Naive thymus-derived CD4-positive, alpha-beta T cell (primary cell): ENCODE results near the gene ST6GALNAC3. TPM values are rescaled to one million over a fixed set of nuclear protein-coding genes. Genes with fewer than 3 reads are reported as not detected.

Experiments used
- ATAC-seq: fragments of 150-1000 bp; cut with Tn5 transposase; 2 replicates; pipeline ENCODE4 v1.10.0; 2021; ENCODE audit warnings: mild to moderate bottlenecking, moderate library complexity
- CTCF ChIA-PET: fragments of 350-600 bp; sonication (Branson Sonifier 250); formaldehyde crosslinking; loops from one replicate; lab custom pipeline; 2021; ENCODE audit warnings: antibody characterized with exemption; lab: Charles Lee
- POLR2A ChIA-PET: fragments of 350-600 bp; sonication (Branson Sonifier 250); formaldehyde crosslinking; loops from one replicate; lab custom pipeline; 2021; ENCODE audit warnings: antibody characterized with exemption, inconsistent platforms; lab: Charles Lee
- DNase-seq, 9 donors: peaks; one replicate each; pipeline versions ENCODE4 v3.0.0 to v3.0.0-alpha.2; 2020 to 2022; ENCODE audit warnings: mixed read lengths in 1 of 9
- H3K27ac ChIP-seq: one replicate; pipeline ENCODE4 v1.7.0; 2013; ENCODE audit warnings: mild to moderate bottlenecking, low read depth, low read length, moderate library complexity
- H3K27me3 ChIP-seq, 2 donors: one replicate each; pipeline ENCODE4 v1.7.0; 2013; ENCODE audit warnings: low read length in 2 of 2, mild to moderate bottlenecking in 2 of 2, moderate library complexity in 2 of 2; ENCODE audit not compliant: control insufficient read depth in 2 of 2, insufficient read depth in 2 of 2
- H3K36me3 ChIP-seq, 3 experiments: 1 replicate in 2 of 3; 2 replicates in 1 of 3; pipeline ENCODE4 v1.7.0; 2013; ENCODE audit warnings: low read length in 3 of 3, mild to moderate bottlenecking in 3 of 3, moderate library complexity in 1 of 3; ENCODE audit not compliant: insufficient read depth in 3 of 3, control insufficient read depth in 2 of 3
- H3K4me1 ChIP-seq, 2 donors: one replicate each; pipeline ENCODE4 v1.7.0; 2013; ENCODE audit warnings: low read length in 2 of 2, mild to moderate bottlenecking in 2 of 2, moderate library complexity in 1 of 2; ENCODE audit not compliant: control insufficient read depth in 2 of 2, insufficient read depth in 2 of 2
- H3K4me3 ChIP-seq: 2 replicates; pipeline ENCODE4 v1.7.0; 2013; ENCODE audit warnings: mild to moderate bottlenecking, low read length
- H3K9me3 ChIP-seq, 3 experiments: 1 replicate in 2 of 3; 2 replicates in 1 of 3; pipeline ENCODE4 v1.7.0; 2013; ENCODE audit warnings: low read length in 3 of 3; ENCODE audit not compliant: control insufficient read depth in 2 of 3
- H3K27ac Mint-ChIP-seq, 9 donors: one replicate each; pipeline ENCODE4 v1.8.0; 2020 to 2022; ENCODE audit warnings: mixed read lengths in 9 of 9, mild to moderate bottlenecking in 8 of 9, moderate library complexity in 5 of 9, inconsistent platforms in 2 of 9
- H3K27me3 Mint-ChIP-seq, 5 donors: one replicate each; pipeline ENCODE4 v1.8.0; 2021 to 2022; ENCODE audit warnings: mixed read lengths in 5 of 5, mild to moderate bottlenecking in 1 of 5
- H3K36me3 Mint-ChIP-seq, 5 donors: one replicate each; pipeline ENCODE4 v1.8.0; 2020 to 2022; ENCODE audit warnings: mixed read lengths in 5 of 5, mild to moderate bottlenecking in 3 of 5, inconsistent platforms in 1 of 5
- H3K4me1 Mint-ChIP-seq, 7 donors: one replicate each; pipeline ENCODE4 v1.8.0; 2020 to 2022; ENCODE audit warnings: mixed read lengths in 7 of 7, mild to moderate bottlenecking in 3 of 7, inconsistent platforms in 1 of 7
- H3K4me3 Mint-ChIP-seq, 10 donors: one replicate each; pipeline ENCODE4 v1.8.0; 2020 to 2022; ENCODE audit warnings: mild to moderate bottlenecking in 10 of 10, mixed read lengths in 10 of 10, moderate library complexity in 6 of 10, inconsistent platforms in 2 of 10
- H3K9me3 Mint-ChIP-seq, 11 donors: one replicate each; pipeline ENCODE4 v1.8.0; 2020 to 2022; ENCODE audit warnings: mixed read lengths in 11 of 11, mild to moderate bottlenecking in 4 of 11, inconsistent platforms in 1 of 11, moderate library complexity in 1 of 11
- intact Hi-C, 2 donors: fragments of 100-400 bp; cut with micrococcal nuclease; formaldehyde crosslinking; loops; one replicate each; pipeline ENCODE4 v1.15.1; 2023
- polyA plus RNA-seq, 2 donors: library from polyadenylated mRNA; unstranded; fragments of 300-500 nt; fragmentation: Illumina TruSeq; gene quantifications; one replicate each; pipeline ENCODE4 v1.2.3, GENCODE V29; 2021
- total RNA-seq, 6 experiments: library from RNA in 5 of 6; stranded (reverse) in 5 of 6; gene quantifications; 1 replicate in 5 of 6; 2 replicates in 1 of 6; pipeline ENCODE4 v1.2.3 and lab custom pipeline; 2021 to 2026

Gene ST6GALNAC3
- total and polyA plus RNA-seq, 7 experiments from 2014 or later, result 0.17 to 4.8 (median 2.1) TPM; not detected in 1

GRCh38 chr1:76247261-76247852 is 172.8 kb downstream of the ST6GALNAC3 start:
- no peak overlapping the region for H3K27ac Mint-ChIP-seq
- Histone ChIP-seq H3K4me1 (peaks cover 0 to 6% of the 10 kb centered on the region in 2 donors), H3K9me3 (peaks cover 0 to 5% (median 0%) of the 10 kb centered on the region in 3 experiments), H3K4me3 (no peak overlapping the region), H3K27ac (no peak overlapping the region), H3K27me3 (no peaks in the 10 kb centered on the region), H3K36me3 (no peaks in the 10 kb centered on the region)
- H3K4me3 Mint-ChIP-seq, result no peak overlapping the region
- DNase-seq (no peak), ATAC-seq (no peak)
- intact Hi-C loops, result no loop called here
- ChIA-PET CTCF (no interaction called here), POLR2A (interaction anchor here (0.6 to 0.8 kb wide), 2 partner anchors 47 to 106 kb away, joined by 3 to 7 read pairs; no protein-coding TSS in a partner anchor)
- H3K9me3 Mint-ChIP-seq, result peaks cover 0 to 28% (median 13%) of the 10 kb centered on the region in 11 donors
- no peaks in the 10 kb centered on the region for H3K27me3 Mint-ChIP-seq
- peaks cover 0 to 13% (median 9%) of the 10 kb centered on the region in 5 donors for H3K36me3 Mint-ChIP-seq
- H3K4me1 Mint-ChIP-seq, result peaks cover 6 to 57% (median 39%) of the 10 kb centered on the region in 7 donors

DNA sequence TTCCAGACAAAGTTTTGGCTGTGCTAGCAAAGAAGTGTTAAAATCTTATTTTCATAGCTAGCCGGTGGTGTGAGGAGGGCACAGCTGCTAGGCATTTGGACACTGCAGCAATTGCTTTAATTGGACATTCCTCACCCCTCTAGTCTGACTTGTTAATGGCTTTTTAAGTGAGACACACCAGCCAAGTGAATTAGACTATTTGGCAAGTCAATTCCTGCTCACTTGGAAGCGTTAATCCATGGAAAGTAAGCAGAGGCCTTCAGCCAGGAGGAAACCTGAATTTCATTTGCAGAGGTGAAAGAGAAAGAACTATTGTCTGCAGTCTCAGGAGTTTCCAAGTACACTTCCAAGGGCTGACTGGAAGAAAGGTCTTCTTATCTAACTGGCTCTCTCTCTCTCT is 175.7 kb downstream of the ST6GALNAC3 start:
- Histone ChIP-seq H3K4me1 (peaks cover 0 to 18% of the 10 kb centered on the region in 2 donors), H3K4me3 (no peak overlapping the region), H3K27ac (no peak overlapping the region), H3K36me3 (no peaks in the 10 kb centered on the region), H3K27me3 (no peaks in the 10 kb centered on the region), H3K9me3 (no peaks in the 10 kb centered on the region)
- DNase-seq (no peak), ATAC-seq (no peak)
- Mint-ChIP-seq H3K4me3 (no peak overlapping the region), H3K27ac (no peak overlapping the region), H3K36me3 (peaks cover 0 to 3% (median 1%) of the 10 kb centered on the region in 5 donors), H3K9me3 (peaks cover 0 to 7% (median 2%) of the 10 kb centered on the region in 11 donors), H3K27me3 (no peaks in the 10 kb centered on the region), H3K4me1 (peaks cover 14 to 81% (median 54%) of the 10 kb centered on the region in 7 donors)
- ChIA-PET POLR2A (no interaction called here), CTCF (no interaction called here)
- intact Hi-C loops, result no loop called here

GRCh38 chr1:76252431-76252830 is 177.9 kb downstream of the ST6GALNAC3 start:
- Mint-ChIP-seq H3K4me3 (no peak overlapping the region), H3K4me1 (peaks cover 23 to 81% (median 61%) of the 10 kb centered on the region in 7 donors), H3K36me3 (peaks cover 0 to 3% (median 0%) of the 10 kb centered on the region in 5 donors), H3K27me3 (no peaks in the 10 kb centered on the region), H3K27ac (peak overlapping the region in 1 of 9 donors; percentile 34), H3K9me3 (peaks cover 0 to 5% (median 0%) of the 10 kb centered on the region in 11 donors)
- POLR2A ChIA-PET, result no interaction called here
- H3K9me3 ChIP-seq, result no peaks in the 10 kb centered on the region
- no peaks in the 10 kb centered on the region for H3K27me3 ChIP-seq
- no peak for ATAC-seq
- no peak overlapping the region for H3K4me3 ChIP-seq
- intact Hi-C loops, result no loop called here
- H3K36me3 ChIP-seq, result no peaks in the 10 kb centered on the region
- no peak overlapping the region for H3K27ac ChIP-seq
- peaks cover 0 to 37% of the 10 kb centered on the region in 2 donors for H3K4me1 ChIP-seq
- no peak for DNase-seq
- CTCF ChIA-PET, result no interaction called here

GRCh38 chr1:76254104-76255030 is 179.8 kb downstream of the ST6GALNAC3 start:
- Histone ChIP-seq H3K4me3 (no peak overlapping the region), H3K27ac (no peak overlapping the region), H3K4me1 (peaks cover 0 to 45% of the 10 kb centered on the region in 2 donors), H3K36me3 (no peaks in the 10 kb centered on the region), H3K27me3 (no peaks in the 10 kb centered on the region), H3K9me3 (no peaks in the 10 kb centered on the region)
- H3K4me1 Mint-ChIP-seq, result peaks cover 22 to 83% (median 69%) of the 10 kb centered on the region in 7 donors
- intact Hi-C loops, result loop anchor here in 1 of 2 donors (5.0 kb wide), 1 partner anchor 38 kb away; no protein-coding TSS in a partner anchor
- H3K36me3 Mint-ChIP-seq, result peaks cover 0 to 2% (median 0%) of the 10 kb centered on the region in 5 donors
- DNase-seq (no peak), ATAC-seq (no peak)
- CTCF ChIA-PET, result interaction anchor here (1.2 kb wide), 1 partner anchor 13 kb away, joined by 3 read pairs; no protein-coding TSS in a partner anchor
- peaks cover 0 to 5% (median 0%) of the 10 kb centered on the region in 11 donors for H3K9me3 Mint-ChIP-seq
- peak overlapping the region in 3 of 10 donors; percentile 8 to 28 (median 20) for H3K4me3 Mint-ChIP-seq
- POLR2A ChIA-PET, result interaction anchor here (0.9 to 1.0 kb wide), 3 partner anchors 10 to 49 kb away, joined by 3 to 6 read pairs (median 4); no protein-coding TSS in a partner anchor
- no peaks in the 10 kb centered on the region for H3K27me3 Mint-ChIP-seq
- H3K27ac Mint-ChIP-seq, result peak overlapping the region in 7 of 9 donors; percentile 7 to 84 (median 32)

DNA sequence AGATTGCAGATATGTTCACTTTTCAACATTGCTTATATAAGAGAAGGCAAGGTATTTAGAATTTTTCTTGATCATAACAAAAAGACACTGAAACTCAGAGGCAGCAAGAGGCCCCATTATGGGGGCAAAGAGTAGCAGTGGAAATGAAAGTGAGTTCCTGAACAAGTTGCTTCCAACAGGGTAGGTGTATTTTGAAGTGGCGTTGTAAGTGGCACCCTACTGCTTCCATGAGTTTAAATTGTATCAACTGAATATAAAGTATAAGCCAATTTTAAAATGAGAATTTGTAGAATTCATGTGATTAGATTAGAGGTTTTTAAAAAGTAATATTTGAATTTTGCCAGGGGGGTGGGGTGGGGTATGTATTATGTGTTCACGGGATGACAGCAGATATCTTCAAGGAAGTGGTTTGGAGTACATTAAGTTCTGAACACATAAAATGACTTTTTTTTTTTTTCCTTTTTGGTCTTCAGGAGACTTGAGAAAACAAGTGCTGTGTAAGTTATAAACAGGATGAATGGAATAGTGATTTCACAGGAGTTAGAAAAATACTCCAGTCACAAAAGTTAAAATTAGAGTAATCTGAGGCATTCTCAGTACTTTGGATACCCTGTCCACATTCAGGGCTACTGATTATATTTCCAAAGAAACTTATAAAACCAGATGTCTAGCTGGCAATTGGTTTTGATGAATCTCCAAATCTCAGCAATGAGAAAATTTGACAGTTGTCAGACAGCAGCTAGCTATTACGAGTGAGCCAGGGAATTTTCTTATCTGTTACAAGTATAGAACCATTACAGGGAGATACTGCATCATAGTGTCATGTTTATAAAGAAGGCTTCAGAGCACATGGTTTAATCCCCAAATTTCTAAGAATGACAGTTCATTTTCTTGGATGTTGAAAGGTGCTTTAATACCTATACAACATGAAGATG is 182.0 kb downstream of the ST6GALNAC3 start:
- Histone ChIP-seq H3K9me3 (no peaks in the 10 kb centered on the region), H3K27ac (peak overlapping the region; percentile 24), H3K4me3 (no peak overlapping the region), H3K27me3 (no peaks in the 10 kb centered on the region), H3K36me3 (no peaks in the 10 kb centered on the region), H3K4me1 (peaks cover 10 to 62% of the 10 kb centered on the region in 2 donors)
- ChIA-PET CTCF (no interaction called here), POLR2A (interaction anchor here (0.6 kb wide), 3 partner anchors 11 to 93 kb away, joined by 3 read pairs; no protein-coding TSS in a partner anchor)
- intact Hi-C loops, result loop anchor here (1.0 to 5.0 kb wide), 3 partner anchors 11 to 38 kb away; no protein-coding TSS in a partner anchor
- H3K27me3 Mint-ChIP-seq, result no peaks in the 10 kb centered on the region
- H3K4me3 Mint-ChIP-seq, result peak overlapping the region; percentile 10 to 80 (median 70)
- DNase-seq (peak in 5 of 9 donors; percentile 16 to 48 (median 21)), ATAC-seq (no peak)
- peaks cover 0 to 4% (median 0%) of the 10 kb centered on the region in 11 donors for H3K9me3 Mint-ChIP-seq
- peak overlapping the region; percentile 29 to 85 (median 82) for H3K27ac Mint-ChIP-seq
- peaks cover 29 to 92% (median 79%) of the 10 kb centered on the region in 7 donors for H3K4me1 Mint-ChIP-seq
- peaks cover 0 to 2% (median 0%) of the 10 kb centered on the region in 5 donors for H3K36me3 Mint-ChIP-seq
